ENCODE data around the gene CEP112.

The CEP112 gene

GRCh38 chr17:66107731-66108130 lies 84.2 kb downstream of the CEP112 start:
- DNase-seq (ENCODE audit: low read depth) = no peak
- TF ChIP-seq CTCF (conservative IDR thresholded peaks at IDR 0.05; ENCODE audit: low read depth, low read length) = no peak

GRCh38 chr17:66098040-66098439 lies 93.9 kb downstream of the CEP112 start:
- no peak for DNase-seq (ENCODE audit: low read depth)
- no peak overlapping the region for H3K4me3 ChIP-seq (ENCODE audit: low read length)
- no peak for TF ChIP-seq CTCF (conservative IDR thresholded peaks at IDR 0.05; ENCODE audit: low read depth, low read length)

More at GRCh38 chr17:66107731-66108130, 84.2 kb downstream of the CEP112 start:
- no peak overlapping the region for H3K4me3 ChIP-seq (ENCODE audit: low read length)

GRCh38 chr17:66094727-66095126 lies 97.2 kb downstream of the CEP112 start:
- H3K4me3 ChIP-seq (ENCODE audit: low read length) = no peak overlapping the region
- TF ChIP-seq CTCF (conservative IDR thresholded peaks at IDR 0.05; ENCODE audit: low read depth, low read length) = no peak
- DNase-seq (ENCODE audit: low read depth) = no peak

GRCh38 chr17:66091445-66092080 lies 100.4 kb downstream of the CEP112 start:
- DNase-seq (ENCODE audit: low read depth) = no peak
- no peak overlapping the region for H3K4me3 ChIP-seq (ENCODE audit: low read length)
- no peak for TF ChIP-seq CTCF (conservative IDR thresholded peaks at IDR 0.05; ENCODE audit: low read depth, low read length)

GRCh38 chr17:66089764-66090163 lies 102.2 kb downstream of the CEP112 start:
- no peak for DNase-seq (ENCODE audit: low read depth)
- no peak overlapping the region for H3K4me3 ChIP-seq (ENCODE audit: low read length)
- TF ChIP-seq CTCF (conservative IDR thresholded peaks at IDR 0.05; ENCODE audit: low read depth, low read length) = no peak

GRCh38 chr17:66088173-66088572 lies 103.8 kb downstream of the CEP112 start:
- no peak overlapping the region for H3K4me3 ChIP-seq (ENCODE audit: low read length)
- DNase-seq (ENCODE audit: low read depth) = no peak
- TF ChIP-seq CTCF (conservative IDR thresholded peaks at IDR 0.05; ENCODE audit: low read depth, low read length) = no peak

GRCh38 chr17:66087073-66087472 lies 104.9 kb downstream of the CEP112 start:
- TF ChIP-seq CTCF (conservative IDR thresholded peaks at IDR 0.05; ENCODE audit: low read depth, low read length) = no peak
- no peak overlapping the region for H3K4me3 ChIP-seq (ENCODE audit: low read length)
- no peak for DNase-seq (ENCODE audit: low read depth)

Measured in retinal pigment epithelial cell (primary cell).